ENCODE data around the gene ZNF804A.
"Not testable (repeated sequence)": the region's sequence is repeated elsewhere in the genome, so short reads cannot be mapped to it uniquely, and the experiment has no call there.

ZNF804A gene

GRCh38 chr2:184835398-184835715, 237.0 kb downstream of the ZNF804A start:
- no peak for DNase-seq

- DNase-seq = no peak
Measured at GRCh38 chr2:184847331-184847730, 249.0 kb downstream of the ZNF804A start.

- no peak for DNase-seq
Measured at GRCh38 chr2:184849516-184849915, 251.2 kb downstream of the ZNF804A start.

GRCh38 chr2:184851576-184851975, 253.2 kb downstream of the ZNF804A start:
- DNase-seq = no peak

- DNase-seq = no peak
Measured at GRCh38 chr2:184859187-184859586, 260.9 kb downstream of the ZNF804A start.

- DNase-seq = no peak
Measured at GRCh38 chr2:184860744-184861143, 262.4 kb downstream of the ZNF804A start.

GRCh38 chr2:184875212-184875611, 276.9 kb downstream of the ZNF804A start:
- no peak for DNase-seq

- no peak for DNase-seq
Measured at GRCh38 chr2:184875911-184876310, 277.6 kb downstream of the ZNF804A start.

- DNase-seq = no peak
Measured at GRCh38 chr2:184877909-184878308, 279.6 kb downstream of the ZNF804A start.

- DNase-seq = no peak
Measured at GRCh38 chr2:184879671-184880070, 281.3 kb downstream of the ZNF804A start.

- DNase-seq = not testable (repeated sequence)
Measured at GRCh38 chr2:184886585-184886984, 288.3 kb downstream of the ZNF804A start.

- DNase-seq = no peak
Measured at GRCh38 chr2:184890311-184890710, 292.0 kb downstream of the ZNF804A start.

GRCh38 chr2:184904991-184905390, 306.7 kb downstream of the ZNF804A start:
- DNase-seq = no peak

- DNase-seq = no peak
Measured at GRCh38 chr2:184906160-184906559, 307.8 kb downstream of the ZNF804A start.

- no peak for DNase-seq
Measured at GRCh38 chr2:184906709-184907108, 308.4 kb downstream of the ZNF804A start.

GRCh38 chr2:184908966-184909365, 310.6 kb downstream of the ZNF804A start:
- no peak for DNase-seq

- DNase-seq = no peak
Measured at GRCh38 chr2:184920451-184920965, 322.2 kb downstream of the ZNF804A start.

- DNase-seq = no peak
Measured at GRCh38 chr2:184921676-184922075, 323.3 kb downstream of the ZNF804A start.

- no peak for DNase-seq
Measured at GRCh38 chr2:184923751-184924150, 325.4 kb downstream of the ZNF804A start.

- no peak for DNase-seq
Measured at GRCh38 chr2:184927040-184927439, 328.7 kb downstream of the ZNF804A start.

GRCh38 chr2:184936761-184937160, 338.4 kb downstream of the ZNF804A start:
- no peak for DNase-seq

GRCh38 chr2:184938221-184938985, 340.1 kb downstream of the ZNF804A start:
- DNase-seq = no peak

GRCh38 chr2:184945326-184945725, 347.0 kb downstream of the ZNF804A start:
- DNase-seq = no peak

- DNase-seq = no peak
Measured at GRCh38 chr2:184945824-184946223, 347.5 kb downstream of the ZNF804A start.

GRCh38 chr2:184956856-184957255, 358.5 kb downstream of the ZNF804A start:
- DNase-seq = no peak

Data from NCI-H2081 treated with DMSO at 0.1 percent for 48 hours (cell line).